ENCODE measurements around the gene LRIF1. TPM values are rescaled to one million over a fixed set of nuclear protein-coding genes. Genes with fewer than 3 reads are reported as not detected.

LRIF1 gene
- 18.9 and 19.0 TPM in 2 replicates for total RNA-seq

GRCh38 chr1:110963691-110964454, at the start of gene LRIF1:
TSS of gene LRIF1 (minus strand) at chr1:110963922. CDS start at chr1:110963688, 234 bp downstream.

Other genes starting within 250 kb of the LRIF1 start
- gene CD53, start 90.8 kb downstream of the LRIF1 start, total RNA-seq, result not detected in 2 replicates
- gene DRAM2, start 176.2 kb upstream of the LRIF1 start, total RNA-seq, result 43.8 and 52.8 TPM in 2 replicates
- gene CEPT1, start 176.3 kb upstream of the LRIF1 start, total RNA-seq, result 51.1 and 56.9 TPM in 2 replicates
- 0.36 and 0.53 TPM in 2 replicates for gene DENND2D, start 236.7 kb upstream of the LRIF1 start, total RNA-seq

All from thoracic aorta endothelial cell (primary cell).